ENCODE measurements around the gene COLEC11.
A peak's percentile ranks its signal among the peaks of the same experiment; 100 is the strongest.

COLEC11 gene

GRCh38 chr2:3594493-3595281 lies at the start of gene COLEC11:
Gene COLEC11 (plus strand): TSS chr2:3595112. CDS start chr2:3604341, 9,229 bp downstream.
- TF ChIP-seq ZFX (IDR thresholded peaks at IDR 0.05) (no peak), CTCF (conservative IDR thresholded peaks at IDR 0.05) (no peak)
- H3K27ac ChIP-seq = no peak within 1 kb of the TSS

GRCh38 chr2:3545788-3546478 lies 49.0 kb upstream of the COLEC11 start:
- no peak overlapping the region for H3K27ac ChIP-seq
- no peak for TF ChIP-seq ZFX (IDR thresholded peaks at IDR 0.05)
- TF ChIP-seq CTCF (conservative IDR thresholded peaks at IDR 0.05) = no peak

- no peak for TF ChIP-seq CTCF (conservative IDR thresholded peaks at IDR 0.05)
- H3K27ac ChIP-seq = no peak overlapping the region
Measured at GRCh38 chr2:3547915-3548314, 47.0 kb upstream of the COLEC11 start.

GRCh38 chr2:3553946-3554345 lies 41.0 kb upstream of the COLEC11 start:
- no peak for TF ChIP-seq ZFX (IDR thresholded peaks at IDR 0.05)
- no peak for TF ChIP-seq CTCF (conservative IDR thresholded peaks at IDR 0.05)
- no peak overlapping the region for H3K27ac ChIP-seq

GRCh38 chr2:3557639-3558204 lies 37.2 kb upstream of the COLEC11 start:
- H3K27ac ChIP-seq = peak overlapping the region; percentile 85
- TF ChIP-seq ZFX (IDR thresholded peaks at IDR 0.05) (peak; percentile 80), CTCF (conservative IDR thresholded peaks at IDR 0.05) (no peak)

GRCh38 chr2:3558205-3559014 lies 36.5 kb upstream of the COLEC11 start, which contains the start of gene RNASEH1:
Gene RNASEH1 (minus strand): TSS chr2:3558333. CDS start chr2:3558260, 73 bp downstream.
- TF ChIP-seq CTCF (conservative IDR thresholded peaks at IDR 0.05) = no peak
- no peak; the same call in 1 of the 2 replicates for TF ChIP-seq ZFX (IDR thresholded peaks at IDR 0.05)
- H3K27ac ChIP-seq = peak within 1 kb of the TSS; percentile 85

Measured in C4-2B (cell line).